ENCODE results near the gene RBM28. TPM values are rescaled to one million over a fixed set of nuclear protein-coding genes. Genes with fewer than 3 reads are reported as not detected.
"Not testable (repeated sequence)": the region's sequence is repeated elsewhere in the genome, so short reads cannot be mapped to it uniquely, and the experiment has no call there.

Gene RBM28
- total RNA-seq, 2 donors from 2014 or later, result 13.8 to 29.7 TPM

DNA sequence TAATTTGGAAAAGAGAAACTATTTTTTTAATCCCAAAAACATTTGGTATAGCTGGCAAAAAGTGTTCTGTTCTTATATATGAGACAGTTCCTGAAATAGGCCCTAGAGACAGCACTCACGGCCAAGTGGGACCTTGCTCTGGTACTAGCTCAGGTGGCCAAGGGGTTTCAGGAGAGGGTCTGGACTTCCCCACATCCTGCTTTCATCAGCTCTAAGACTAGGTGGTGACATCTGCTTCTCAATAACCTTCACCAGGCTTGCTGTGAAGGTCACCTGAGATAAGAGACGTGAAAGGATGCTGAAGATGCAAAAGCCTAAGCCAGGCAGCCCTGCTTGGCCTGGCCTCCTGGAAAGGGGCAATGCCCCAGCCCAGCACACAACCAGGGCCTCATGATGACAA is 40.6 kb downstream of the RBM28 start:
- Histone ChIP-seq H3K27ac (no peak overlapping the region), H3K9me3 (no peaks in the 10 kb centered on the region), H3K36me3 (peaks cover under 1 to 9% of the 10 kb centered on the region in 2 donors), H3K4me3 (no peak overlapping the region), H3K4me1 (replicated peaks) (no peaks in the 10 kb centered on the region), H3K27me3 (replicated peaks; ENCODE audit: insufficient read depth) (no peaks in the 10 kb centered on the region)
- TF ChIP-seq CTCF (IDR thresholded peaks at IDR 0.05), result no peak
- TF ChIP-seq POLR2AphosphoS5 (IDR thresholded peaks at IDR 0.05), result no peak
- TF ChIP-seq POLR2A (IDR thresholded peaks at IDR 0.05), result no peak
- 95% methylated on average over 2 of the region's 2 CpGs for WGBS
- no peak for DNase-seq (ENCODE audit: low spot score)
- intact Hi-C loops (cut with DNase I), result no loop called here

DNA sequence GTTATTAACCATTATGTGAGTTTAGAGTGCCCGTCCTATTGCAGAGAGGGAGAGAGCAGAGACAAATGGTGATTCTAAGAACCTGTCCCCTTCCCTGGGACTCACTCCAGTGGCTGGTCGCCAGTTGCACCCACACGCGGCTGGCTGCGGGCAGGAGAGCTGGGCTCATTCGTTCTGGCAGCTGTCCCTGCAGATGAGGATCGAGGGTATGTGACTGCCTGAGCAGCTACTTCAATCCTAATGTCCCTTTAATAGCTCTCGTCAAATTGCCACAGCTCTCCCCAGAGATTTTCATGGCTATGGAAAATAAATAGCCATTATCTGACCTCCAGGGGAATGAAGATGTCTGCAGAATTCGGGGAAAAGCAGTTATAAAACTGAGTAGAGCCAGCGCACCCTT is 41.6 kb downstream of the RBM28 start:
- peaks cover 0 to 9% of the 10 kb centered on the region in 2 donors for H3K36me3 ChIP-seq

DNA sequence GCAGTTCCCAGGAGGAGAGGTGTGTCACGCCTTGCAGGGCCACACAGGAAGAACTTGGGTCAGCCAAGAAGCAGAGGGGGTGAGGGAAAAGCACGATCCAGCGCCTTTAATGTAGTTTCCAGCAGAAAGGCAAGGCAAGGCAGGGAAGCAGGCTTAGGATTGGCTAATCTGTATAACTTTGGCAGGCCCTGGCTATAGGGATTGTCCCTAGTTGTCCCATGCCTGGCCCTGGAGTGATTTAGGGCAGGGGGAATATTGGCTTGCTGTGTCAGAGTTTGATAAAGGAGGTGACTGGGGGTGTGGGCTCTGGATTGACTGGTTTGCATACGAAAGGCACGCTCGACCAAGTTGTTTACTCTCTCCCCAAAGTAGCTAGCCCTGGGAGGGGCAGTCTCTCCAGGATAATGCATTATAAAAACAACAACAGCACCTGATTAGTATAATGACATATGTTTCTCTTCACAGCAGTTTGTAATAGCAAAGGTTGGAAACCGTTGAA is 44.5 kb downstream of the RBM28 start:
- Histone ChIP-seq H3K4me3 (no peak overlapping the region), H3K27me3 (replicated peaks; ENCODE audit: insufficient read depth) (no peaks in the 10 kb centered on the region), H3K27ac (no peak overlapping the region), H3K36me3 (no peaks in the 10 kb centered on the region), H3K4me1 (replicated peaks) (no peaks in the 10 kb centered on the region), H3K9me3 (no peaks in the 10 kb centered on the region)
- TF ChIP-seq POLR2A (IDR thresholded peaks at IDR 0.05), result no peak
- intact Hi-C loops (cut with DNase I), result no loop called here
- WGBS, result 58% methylated on average over 7 of the region's 7 CpGs
- no peak for DNase-seq (ENCODE audit: low spot score)

More for the DNA sequence above, 41.6 kb downstream of the RBM28 start:
- 54% methylated on average over 10 of the region's 10 CpGs for WGBS
- no peak for DNase-seq (ENCODE audit: low spot score)
- H3K27ac ChIP-seq, result no peak overlapping the region
- H3K4me1 ChIP-seq (replicated peaks), result no peaks in the 10 kb centered on the region
- no peak overlapping the region for H3K4me3 ChIP-seq
- H3K9me3 ChIP-seq, result no peaks in the 10 kb centered on the region
- H3K27me3 ChIP-seq (replicated peaks; ENCODE audit: insufficient read depth), result no peaks in the 10 kb centered on the region
- intact Hi-C loops (cut with DNase I), result no loop called here
- no peak for TF ChIP-seq POLR2A (IDR thresholded peaks at IDR 0.05)
- no peak for TF ChIP-seq CTCF (IDR thresholded peaks at IDR 0.05)
- TF ChIP-seq POLR2AphosphoS5 (IDR thresholded peaks at IDR 0.05), result no peak

GRCh38 chr7:128298004-128298403 is 45.7 kb downstream of the RBM28 start:
- H3K27ac ChIP-seq; H3K9me3 ChIP-seq; H3K36me3 ChIP-seq; intact Hi-C loops (cut with DNase I); DNase-seq (ENCODE audit: low spot score); H3K4me3 ChIP-seq; H3K4me1 ChIP-seq (replicated peaks); H3K27me3 ChIP-seq (replicated peaks; ENCODE audit: insufficient read depth): not testable (repeated sequence)
- WGBS, result 88% methylated on average over 5 of the region's 7 CpGs

GRCh38 chr7:128287556-128287955 is 56.2 kb downstream of the RBM28 start:
- H3K27me3 ChIP-seq (replicated peaks; ENCODE audit: insufficient read depth), result no peaks in the 10 kb centered on the region
- DNase-seq (ENCODE audit: low spot score), result no peak
- WGBS, result 96% methylated on average over 4 of the region's 4 CpGs
- TF ChIP-seq POLR2AphosphoS5 (IDR thresholded peaks at IDR 0.05), result no peak
- TF ChIP-seq CTCF (IDR thresholded peaks at IDR 0.05), result no peak
- no peak for TF ChIP-seq POLR2A (IDR thresholded peaks at IDR 0.05)
- H3K4me3 ChIP-seq, result no peak overlapping the region
- no peaks in the 10 kb centered on the region for H3K36me3 ChIP-seq
- intact Hi-C loops (cut with DNase I), result no loop called here
- H3K4me1 ChIP-seq (replicated peaks), result no peaks in the 10 kb centered on the region
- no peaks in the 10 kb centered on the region for H3K9me3 ChIP-seq
- H3K27ac ChIP-seq, result no peak overlapping the region

- no peak overlapping the region for H3K4me3 ChIP-seq
- no peak for TF ChIP-seq CTCF (IDR thresholded peaks at IDR 0.05)
- no peak for TF ChIP-seq POLR2AphosphoS5 (IDR thresholded peaks at IDR 0.05)
- no peak for TF ChIP-seq POLR2A (IDR thresholded peaks at IDR 0.05)
- intact Hi-C loops (cut with DNase I), result no loop called here
- H3K27ac ChIP-seq, result no peak overlapping the region
- DNase-seq (ENCODE audit: low spot score), result no peak
- H3K9me3 ChIP-seq, result no peaks in the 10 kb centered on the region
- H3K27me3 ChIP-seq (replicated peaks; ENCODE audit: insufficient read depth), result no peaks in the 10 kb centered on the region
- WGBS, result 91% methylated on average over 7 of the region's 7 CpGs
- no peaks in the 10 kb centered on the region for H3K4me1 ChIP-seq (replicated peaks)
- no peaks in the 10 kb centered on the region for H3K36me3 ChIP-seq
Observed at GRCh38 chr7:128284102-128284501, 59.6 kb downstream of the RBM28 start.
